HG03103 (cell line): ENCODE data around the gene KRTCAP2.
"Not testable (repeated sequence)": the region's sequence is repeated elsewhere in the genome, so short reads cannot be mapped to it uniquely, and the experiment has no call there.

ENCODE experiments used
- ATAC-seq: cut with Tn5 transposase; IDR thresholded peaks from one replicate; pipeline ENCODE4 v1.9.1; 2021; ENCODE audit warnings: low read depth; ENCODE audit not compliant: unreplicated experiment

The KRTCAP2 gene

DNA sequence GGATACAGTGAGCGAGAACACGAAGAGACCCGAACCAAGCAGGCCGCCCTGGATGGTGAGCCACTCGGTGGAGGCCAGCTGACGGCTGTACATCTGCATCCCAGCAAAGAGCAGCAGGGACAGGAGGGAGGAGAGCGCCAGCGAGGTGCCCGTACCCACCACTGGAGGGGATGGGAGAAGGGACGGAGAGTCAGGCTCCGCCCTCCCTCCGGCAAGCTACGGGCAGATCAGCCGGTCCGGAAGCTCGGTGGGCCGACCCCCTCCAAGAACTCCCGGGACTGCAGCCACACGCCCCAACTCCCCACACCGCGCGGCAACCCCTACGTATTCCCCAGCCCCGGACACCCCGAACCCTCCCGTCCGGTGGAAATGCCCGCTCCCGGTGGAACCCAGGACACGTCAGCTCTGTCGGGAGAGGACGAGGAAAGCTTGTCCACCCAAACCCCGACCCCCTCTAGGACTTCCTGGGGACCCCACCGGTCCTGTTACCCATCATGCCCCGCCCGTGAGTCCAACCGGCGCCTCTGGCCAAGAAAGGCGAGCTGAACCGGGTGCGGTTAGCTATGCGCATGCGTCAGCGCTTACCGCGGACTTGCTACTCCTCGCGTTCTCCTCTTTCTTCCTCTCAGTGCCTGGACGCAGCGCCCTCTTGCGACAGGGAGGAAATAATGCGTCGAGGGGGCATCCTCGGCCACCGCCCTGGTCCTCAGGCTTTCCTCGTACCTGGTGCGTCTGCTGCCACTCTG, at the start of gene KRTCAP2:
Gene KRTCAP2, minus strand, starts transcription at position 573 of the 746 bp plus-strand sequence. Its CDS starts 80 bp downstream, at position 493.
- peak; percentile 64 for ATAC-seq

DNA sequence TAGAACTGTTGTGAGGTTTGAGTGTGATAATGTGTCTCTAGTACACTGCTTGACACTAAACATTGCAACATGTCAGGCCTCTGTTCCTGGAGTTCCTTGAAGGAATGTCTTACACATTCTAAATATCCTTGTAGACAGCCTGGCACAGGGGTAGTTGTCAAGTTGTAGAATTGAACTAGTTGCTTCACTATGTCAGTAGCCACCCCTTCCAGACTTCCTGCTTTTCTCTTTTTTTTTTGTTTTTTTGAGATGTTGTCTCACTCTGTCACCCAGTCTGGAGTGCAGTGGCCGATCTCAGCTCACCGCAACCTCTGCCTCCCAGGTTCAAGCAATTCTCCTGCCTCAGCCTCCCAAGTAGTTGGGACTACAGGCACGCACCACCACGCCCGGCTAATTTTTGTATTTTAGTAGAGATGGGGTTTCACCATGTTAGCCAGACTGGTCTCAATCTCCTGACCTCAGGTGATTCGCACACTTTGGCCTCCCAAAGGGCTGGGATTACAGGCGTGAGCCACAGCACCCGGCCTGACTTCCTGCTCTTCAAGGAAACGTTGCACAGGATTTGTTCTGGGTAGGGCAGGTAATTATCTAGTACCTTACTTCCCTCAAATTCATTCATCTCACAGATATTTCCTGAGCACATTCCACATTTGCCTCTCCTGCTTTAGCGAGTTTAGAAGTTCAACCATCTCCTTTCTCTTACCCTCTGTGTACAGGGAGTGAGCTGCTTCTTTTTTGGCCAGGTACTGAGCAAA, 47.3 kb upstream of the KRTCAP2 start:
- ATAC-seq, result not testable (repeated sequence)

DNA sequence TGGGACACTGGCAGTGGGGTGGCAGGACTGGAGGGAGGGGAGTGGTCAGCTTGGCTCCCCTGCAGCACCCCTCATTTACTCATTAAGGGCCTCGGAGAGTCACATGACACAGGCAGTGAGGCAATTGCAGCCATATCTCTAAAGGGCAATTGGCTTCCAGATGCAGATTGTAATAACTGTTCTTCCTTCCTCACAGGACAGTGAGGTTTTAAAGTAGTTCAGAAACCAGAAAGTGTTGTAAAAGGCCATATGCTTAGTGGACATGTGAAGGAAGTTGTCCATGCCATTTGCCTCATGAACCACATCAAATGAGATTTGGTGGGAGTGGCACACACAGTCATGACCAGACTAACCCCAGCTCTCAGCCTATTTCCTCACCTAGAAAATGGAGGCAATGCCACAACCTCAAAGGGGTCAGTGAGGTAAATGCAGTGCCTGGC, 46.5 kb upstream of the KRTCAP2 start:
- no peak for ATAC-seq

DNA sequence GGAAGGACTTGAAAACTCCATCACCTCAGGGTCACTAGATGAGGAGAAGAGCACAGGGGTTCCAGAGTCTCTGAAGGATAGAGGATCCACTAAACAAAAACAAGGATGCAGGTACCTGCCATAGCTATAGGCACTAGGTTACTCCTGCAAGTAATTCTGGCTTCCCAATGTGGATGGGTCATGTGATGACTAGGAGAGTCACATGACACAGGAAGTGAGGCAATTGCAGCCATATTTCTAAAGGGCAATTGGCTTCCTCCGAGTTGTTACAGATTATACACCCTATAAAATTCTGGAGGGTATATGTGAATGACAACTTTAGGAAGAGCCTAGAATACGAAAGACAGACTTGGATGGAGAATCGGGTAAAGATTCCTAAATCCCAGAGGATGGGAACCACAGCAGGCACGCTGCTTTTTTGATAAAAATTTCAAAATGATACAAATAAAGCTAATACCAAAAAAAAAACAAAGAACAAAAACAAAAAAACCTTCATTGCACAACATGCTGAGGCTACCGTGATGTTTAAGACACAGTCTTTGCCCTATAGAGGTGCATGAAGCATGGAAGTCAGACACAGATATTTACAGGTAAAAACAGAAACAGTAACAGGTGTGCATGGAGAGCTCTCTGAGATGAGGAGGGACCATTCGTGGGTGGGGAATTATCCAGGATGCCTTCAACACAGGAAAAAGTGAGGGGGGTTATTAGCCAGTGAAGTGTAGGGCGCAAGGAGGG, 45.9 kb upstream of the KRTCAP2 start:
- no peak for ATAC-seq

DNA sequence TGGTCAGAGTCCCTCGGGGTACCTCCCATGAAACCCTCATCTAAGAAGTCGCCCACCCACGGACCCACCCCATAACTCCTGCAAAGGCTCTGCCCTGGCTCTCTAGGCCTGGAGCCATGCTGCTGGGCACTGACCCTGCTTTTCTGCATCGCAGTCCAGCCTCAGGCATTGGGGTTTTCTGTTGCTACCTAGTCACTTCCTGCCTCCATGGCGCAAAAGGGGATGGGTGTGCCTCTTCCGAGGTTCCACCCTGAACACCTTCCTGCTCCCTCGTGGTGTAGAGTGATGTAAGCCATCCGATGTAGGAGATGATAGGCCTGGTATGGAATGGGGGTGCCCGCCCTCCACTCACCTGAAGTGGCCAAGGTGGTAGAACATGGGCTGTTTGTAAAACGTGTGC, 41.6 kb upstream of the KRTCAP2 start:
- not testable (repeated sequence) for ATAC-seq

DNA sequence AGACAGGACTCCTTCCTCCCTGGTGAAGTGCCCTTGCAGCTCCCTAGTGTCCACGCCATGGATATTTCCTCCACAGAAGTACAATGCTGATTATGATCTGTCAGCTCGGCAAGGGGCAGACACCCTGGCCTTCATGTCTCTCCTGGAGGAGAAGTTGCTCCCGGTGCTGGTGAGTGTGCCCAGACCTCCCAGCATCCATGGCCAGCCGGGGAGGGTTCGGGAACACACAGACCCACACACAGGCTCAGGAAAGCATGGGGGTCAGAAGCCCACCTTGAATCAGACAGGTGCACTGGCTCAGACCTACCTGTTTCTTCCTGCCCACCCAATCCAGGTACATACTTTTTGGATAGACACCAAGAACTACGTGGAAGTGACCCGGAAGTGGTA, 38.9 kb upstream of the KRTCAP2 start:
- ATAC-seq, result not testable (repeated sequence)

DNA sequence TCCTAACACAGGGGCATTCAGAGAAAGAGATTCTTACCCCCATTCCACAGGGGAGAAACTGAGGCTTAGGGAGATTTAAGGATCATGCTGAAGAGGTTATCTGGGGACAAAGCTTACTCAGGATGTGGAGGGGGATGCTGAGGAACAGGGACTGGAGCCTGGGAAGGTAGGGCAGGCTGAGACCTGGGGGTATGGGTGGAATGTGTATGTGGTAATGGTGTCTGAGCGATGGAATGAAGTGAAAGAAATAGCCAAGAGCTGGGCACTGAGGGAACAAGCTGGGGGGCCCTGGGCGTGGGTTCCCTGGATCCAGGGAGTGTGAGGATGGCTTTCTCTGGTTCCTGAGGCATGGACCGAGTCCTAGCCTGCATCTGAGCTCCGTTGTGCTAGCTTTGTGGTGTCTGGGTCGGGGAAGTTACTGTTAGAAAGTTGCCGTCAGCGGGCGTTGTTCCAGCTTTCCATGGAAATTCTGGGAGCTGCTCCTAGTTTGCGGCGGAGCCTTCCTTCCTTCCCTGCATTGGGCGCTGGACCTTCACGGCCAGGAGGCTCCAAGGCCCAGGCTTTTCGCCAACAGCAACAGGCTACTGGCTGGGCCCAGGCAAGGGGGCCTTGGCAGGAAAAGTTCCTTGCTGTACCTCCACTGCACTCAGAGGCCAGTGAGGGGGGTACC, 38.4 kb upstream of the KRTCAP2 start:
- not testable (repeated sequence) for ATAC-seq

DNA sequence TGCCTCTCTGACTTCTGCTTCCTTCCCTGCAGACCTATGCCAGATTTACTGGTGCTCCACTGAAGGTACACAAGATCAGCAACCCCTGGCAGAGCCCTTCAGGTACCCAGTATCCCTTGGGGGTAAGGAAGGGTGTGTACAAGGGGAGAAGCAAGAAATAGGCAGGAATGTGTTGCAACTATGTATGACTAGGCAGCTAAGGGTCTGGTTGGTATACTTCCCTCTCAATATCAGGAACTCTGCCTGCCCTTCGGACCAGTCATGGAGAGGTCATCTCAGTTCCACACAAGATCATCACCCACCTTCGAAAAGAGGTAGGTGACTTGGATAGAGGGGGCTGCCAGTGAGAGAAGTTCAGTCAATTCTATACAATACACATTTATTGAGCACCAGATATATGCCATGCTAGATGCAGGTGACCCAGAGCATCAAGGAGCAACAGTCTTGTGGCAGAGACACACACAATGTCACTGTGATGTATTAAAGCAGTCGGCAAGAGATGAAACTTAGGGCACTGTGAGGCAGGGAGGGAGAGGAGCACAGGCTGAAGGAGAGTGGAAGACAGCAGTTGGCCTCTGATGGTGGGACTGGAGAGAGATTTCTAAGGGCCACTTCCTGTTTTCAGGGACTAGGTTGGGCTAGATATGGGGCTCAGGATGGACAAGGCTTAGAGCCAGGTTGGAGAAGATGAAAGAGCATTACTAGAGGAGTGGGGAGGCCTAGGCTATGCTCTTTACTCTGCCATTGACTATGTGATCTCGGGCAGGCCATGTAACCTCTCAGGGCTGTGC, 37.4 kb upstream of the KRTCAP2 start:
- ATAC-seq, result no peak

DNA sequence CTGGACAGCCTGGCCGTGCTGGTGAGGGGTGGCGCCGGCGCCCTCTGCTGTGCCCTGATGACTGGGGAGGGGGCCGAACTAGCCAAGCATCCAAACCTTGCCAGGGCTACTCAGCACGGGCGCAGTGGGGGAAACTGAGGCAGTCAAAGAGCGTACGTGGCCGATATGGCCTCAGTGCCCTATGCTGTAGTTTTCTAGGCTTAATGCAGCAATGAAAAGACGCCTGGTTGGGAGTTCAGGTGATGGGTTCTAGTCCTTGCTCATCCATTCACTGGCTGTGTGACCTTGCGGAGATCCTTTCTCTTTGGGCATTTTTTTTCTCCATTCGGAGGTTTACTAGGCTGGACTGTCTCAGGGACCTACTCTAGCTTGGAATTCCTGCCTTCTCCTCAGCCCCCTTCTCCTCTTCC, 36.2 kb upstream of the KRTCAP2 start:
- ATAC-seq, result no peak

DNA sequence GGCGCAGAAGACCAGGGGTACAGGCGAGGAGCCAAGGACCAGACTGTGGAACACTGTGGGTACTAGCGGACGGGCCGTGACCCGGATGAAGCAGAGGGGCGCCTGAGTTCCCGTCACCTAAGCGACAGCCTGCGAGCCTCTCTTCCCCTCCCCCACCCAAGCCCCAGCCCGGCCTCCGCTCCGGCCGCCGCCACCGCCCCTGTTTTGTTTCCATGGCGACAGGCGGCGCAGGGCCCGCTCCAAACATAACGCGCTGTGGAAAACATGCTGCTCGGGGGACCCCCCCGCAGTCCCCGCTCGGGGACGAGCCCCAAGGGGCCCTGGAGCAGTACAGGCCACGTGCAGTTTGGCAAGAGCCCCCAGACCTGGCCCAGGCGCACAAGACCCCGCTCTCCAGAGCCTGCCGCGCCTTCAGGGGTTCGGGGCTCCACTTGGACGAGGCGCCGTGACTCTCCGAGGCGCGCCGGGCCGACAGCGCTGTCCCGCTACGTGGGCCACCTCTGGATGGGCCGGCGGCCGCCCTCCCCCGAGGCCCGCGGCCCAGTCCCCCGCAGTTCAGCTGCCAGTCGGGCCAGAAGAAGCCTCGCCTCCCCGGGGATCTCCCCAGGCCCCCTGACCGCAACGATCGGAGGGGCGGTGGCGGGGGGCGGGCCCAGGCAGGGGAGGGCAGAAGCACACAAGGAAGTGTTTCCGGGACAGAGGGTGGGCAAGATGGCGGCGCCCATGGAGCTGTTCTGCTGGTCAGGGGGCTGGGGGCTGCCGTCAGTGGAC, 35.6 kb upstream of the KRTCAP2 start, which contains the start of gene MTX1:
Gene MTX1, plus strand, starts transcription at position 155 of the 771 bp plus-strand sequence. Its CDS starts 110 bp downstream, at position 265.
- no peak for ATAC-seq

DNA sequence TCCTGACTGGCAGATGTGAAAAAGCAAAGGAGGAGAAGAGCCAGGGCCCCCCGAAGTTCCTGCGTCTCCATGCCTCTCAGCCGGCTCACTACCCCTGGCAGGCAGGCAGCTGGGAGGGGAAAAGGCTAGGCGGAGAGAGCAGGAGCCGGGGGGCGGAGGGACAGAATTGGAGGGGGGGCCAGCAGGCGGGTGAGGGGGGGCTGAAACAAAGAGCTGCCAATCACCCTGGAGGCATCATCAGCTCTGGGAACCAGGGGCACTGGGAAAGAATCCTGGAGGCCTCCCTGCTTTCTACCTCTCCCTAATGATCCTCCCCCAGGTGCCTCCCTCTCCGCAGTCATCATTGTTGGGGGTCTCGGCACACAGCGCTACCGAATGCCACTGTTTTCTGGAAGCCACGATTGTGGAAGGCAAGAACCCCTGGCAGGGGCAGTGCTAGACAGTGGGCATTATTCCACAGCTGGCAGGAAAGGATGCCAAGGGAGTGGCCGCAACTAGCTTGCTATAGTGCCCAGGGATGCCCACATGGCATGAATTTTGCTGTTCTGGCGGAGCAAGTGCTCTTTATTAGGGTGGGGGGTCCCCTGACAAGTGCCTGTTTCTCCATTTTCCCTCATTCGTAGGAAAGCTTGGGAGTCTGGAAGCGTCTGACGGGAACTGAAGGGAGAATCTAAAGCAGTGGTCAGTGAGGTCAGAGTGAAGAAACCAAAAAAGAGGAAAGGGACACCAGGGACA, 34.9 kb upstream of the KRTCAP2 start, which contains the start of gene THBS3:
Gene THBS3, minus strand, starts transcription at position 92 of the 735 bp plus-strand sequence. Its CDS starts 21 bp downstream, at position 71.
- ATAC-seq, result no peak

DNA sequence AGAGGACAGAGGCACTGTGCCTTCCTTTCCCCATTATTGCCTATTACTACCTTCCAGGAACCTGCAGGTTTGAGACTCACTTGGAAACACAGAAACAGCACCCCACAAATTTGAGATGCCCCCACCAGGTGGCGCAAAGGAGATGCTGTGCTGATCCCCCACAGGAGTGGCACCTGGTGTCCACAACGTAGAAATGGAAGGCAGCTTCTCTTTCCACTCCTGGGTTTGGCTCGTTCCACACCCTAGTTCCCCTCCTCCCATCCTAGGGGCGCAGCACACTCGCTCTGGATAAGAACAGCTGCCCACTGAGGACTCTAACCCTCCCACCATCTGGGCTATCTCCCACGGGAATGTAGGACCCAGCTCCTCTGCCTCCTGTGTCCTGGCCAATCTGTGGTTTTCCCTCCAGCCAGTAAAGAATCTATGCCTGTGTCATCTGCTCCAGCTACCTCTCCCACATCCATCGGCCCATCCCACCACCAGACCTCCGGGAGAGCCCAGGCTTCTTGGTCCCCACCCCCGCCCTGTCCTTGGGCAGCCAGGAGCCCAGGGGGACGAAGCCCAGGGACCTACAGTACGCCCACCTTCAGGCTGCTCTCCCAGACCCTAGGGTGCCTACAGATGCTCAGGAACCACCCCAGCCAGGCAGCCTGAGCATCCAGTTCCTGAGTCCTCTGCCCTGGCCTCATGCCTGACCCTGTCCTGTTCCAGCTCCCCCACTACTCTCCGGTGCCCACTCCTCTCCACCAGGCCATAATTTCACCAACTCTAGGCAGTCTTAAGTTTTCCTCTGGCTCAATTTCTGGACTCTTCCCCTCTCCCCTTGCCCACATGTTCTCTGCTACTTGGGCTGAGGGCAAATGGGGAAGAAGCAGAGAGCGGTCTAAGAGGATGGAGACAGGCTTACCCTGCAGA, 34.0 kb upstream of the KRTCAP2 start:
- ATAC-seq, result no peak

DNA sequence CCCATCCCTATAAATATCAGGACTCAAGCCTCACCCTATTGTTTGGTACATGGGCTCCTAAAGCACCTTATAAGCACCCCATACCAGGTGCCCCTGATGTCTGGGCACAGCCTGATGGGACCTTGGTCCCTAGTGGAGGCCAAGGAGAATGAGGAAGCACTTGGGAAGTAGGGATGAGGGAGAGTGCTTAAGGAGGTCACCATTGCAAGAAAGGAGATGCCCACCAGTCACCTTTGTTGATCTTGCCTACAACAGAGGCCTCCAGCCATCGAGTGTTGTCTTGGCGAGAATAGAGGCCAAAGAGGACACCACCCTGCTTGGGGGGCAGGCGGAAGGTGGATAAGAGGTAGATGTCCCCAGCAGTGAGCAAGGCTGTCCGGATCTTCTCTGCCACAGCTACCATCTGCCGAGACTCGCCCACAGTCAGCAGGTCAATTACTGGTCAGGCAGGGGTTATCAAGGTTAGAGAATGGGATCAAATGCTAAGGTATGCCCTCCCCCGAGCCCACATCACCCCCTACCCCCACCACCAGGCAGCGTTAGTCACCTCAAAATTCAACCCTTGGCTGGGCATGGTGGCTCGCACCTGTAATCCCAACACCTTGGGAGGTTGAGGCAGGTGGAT, 33.0 kb upstream of the KRTCAP2 start:
- no peak for ATAC-seq

DNA sequence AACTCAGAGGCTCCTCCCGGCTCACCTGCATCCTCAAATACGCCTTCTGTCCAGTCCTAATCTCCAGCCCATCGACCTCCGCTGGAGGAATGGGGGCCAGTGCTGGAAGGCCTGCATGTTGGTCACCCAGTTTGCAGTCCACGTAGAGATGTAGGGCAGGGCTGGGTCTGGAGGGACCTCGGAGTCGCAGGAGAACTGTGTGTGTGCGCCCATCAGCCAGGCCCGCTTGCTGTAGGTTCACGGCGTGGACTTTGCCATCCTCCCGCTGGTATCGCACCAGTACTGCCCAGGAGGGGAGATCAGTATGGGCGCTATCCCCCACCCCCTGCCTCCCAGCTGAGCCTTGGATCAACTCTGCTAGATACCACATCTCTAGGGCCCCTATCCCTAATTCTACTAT, 31.9 kb upstream of the KRTCAP2 start:
- no peak for ATAC-seq

DNA sequence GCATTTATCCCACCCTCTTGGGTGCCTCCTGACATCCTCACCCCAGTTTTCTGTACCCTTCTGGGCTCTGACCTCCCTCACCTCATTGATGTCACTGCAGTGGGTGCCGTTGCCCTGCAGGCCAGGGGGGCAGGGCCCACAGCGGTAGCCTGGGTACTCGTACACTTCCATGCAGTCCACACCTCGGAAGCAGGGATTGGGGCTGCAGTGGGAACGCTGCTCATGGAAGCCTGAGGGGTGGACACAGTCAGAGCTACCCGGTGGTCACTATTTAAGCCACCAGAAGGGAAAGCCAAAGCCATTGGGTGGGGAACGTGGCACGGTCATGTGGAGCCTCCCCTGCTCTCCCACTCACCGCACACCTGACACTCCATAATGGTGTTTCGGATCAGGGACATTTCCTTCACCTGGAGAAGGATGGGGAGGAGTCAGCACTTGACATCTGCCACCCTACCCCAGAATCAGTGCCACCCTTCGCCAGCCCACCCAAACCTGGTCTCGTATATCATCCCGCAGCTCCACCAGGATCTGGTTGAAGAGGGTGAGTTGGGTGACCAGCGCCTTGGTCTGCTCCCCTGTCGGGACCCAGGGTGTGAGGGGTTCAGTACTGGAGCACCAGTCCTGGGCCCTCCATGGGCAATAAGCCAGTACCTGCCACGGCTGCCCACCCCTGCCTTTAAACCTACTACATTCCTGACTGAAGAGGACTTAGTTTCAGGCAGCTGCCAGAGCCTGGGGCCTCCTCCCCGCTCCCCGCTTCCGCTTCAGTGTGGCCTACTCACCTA, 29.8 kb upstream of the KRTCAP2 start:
- no peak for ATAC-seq

DNA sequence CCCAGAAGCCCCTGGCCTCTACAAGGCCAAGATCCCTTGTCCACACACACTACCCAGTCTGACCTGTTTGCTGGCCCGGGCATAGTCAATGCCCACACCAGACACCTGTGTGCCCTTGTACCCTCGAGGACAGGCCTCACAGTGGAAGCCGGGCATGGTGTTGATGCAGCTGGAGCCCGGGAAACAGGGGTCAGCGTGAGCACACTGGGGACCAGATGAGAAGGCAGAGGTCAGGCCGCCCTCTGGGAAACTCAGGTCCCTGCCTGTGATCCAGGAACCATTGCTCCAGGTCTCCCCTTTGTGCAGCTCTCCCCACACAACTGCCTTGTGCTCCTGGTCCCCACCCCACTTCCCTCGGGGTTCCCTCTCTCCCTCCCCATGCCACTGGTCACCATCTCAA, 29.1 kb upstream of the KRTCAP2 start:
- ATAC-seq, result no peak
